GM18867 (cell line): ENCODE results near the gene SPINK9.

ENCODE experiments used
- ATAC-seq: cut with Tn5 transposase; IDR thresholded peaks from one replicate; pipeline ENCODE4 v1.9.1; 2021; ENCODE audit warnings: mild to moderate bottlenecking, moderate library complexity; ENCODE audit not compliant: unreplicated experiment

SPINK9 gene

DNA sequence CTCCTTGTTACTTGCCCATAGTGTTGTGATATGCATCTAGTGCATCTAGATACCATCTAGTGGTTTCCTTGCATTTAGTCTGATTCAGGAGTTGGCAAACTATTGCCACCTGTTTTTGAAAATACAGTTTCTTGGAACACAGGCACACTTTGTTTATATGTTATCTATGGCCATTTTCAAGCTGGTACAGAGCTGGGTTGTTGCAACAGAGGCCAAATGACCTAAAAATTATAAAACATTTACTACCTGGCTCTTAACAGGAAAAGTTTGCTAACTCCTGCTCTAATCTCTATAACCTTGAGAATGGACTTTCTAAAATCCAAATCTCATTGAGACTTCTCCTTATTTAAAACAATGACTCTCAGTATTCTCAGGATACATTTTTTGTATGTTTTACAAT lies 29.0 kb downstream of the SPINK9 start:
- ATAC-seq: no peak

DNA sequence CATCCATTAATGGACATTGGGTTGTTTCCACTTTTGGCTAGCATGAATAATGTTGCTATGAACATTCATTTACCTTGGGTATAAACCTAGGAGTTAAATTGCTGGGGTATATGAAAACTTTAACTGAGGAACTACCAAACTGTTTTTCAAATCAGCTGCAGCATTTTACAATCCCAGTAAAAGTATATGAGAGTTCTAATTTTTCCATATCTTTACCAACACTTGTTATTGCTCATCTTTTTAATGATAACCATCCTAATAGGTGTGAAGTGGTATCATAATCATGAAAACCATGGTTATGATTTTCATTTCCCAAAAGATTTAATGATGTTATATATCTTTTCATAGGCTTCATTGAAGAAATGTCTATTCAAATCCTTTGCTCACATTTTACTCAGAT lies 32.9 kb downstream of the SPINK9 start:
- no peak for ATAC-seq

DNA sequence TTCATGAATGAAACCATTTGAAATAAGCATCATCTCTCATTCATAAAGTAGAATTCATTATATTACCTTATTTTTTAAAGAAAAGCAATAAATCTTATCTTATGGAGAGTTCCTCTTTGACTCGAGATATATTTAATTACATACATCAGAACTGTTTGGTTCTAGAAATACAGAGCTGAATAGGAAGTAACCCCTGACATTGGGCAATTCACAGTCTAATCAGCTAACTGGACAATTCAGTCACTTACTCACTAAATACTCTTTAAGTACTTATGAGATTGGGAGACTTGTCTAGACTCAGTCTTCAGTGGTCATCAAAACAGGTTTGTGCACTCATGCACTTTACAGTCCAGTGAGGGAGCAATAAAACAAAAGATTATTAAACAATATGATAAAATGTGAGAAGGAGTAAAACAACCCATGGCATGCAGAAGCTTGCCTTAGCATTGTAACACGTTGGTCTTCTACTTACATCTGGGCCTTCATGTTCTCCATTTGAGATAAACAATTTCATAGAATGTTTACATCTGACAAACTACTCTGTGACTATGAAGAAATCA lies 36.9 kb downstream of the SPINK9 start:
- ATAC-seq: no peak

DNA sequence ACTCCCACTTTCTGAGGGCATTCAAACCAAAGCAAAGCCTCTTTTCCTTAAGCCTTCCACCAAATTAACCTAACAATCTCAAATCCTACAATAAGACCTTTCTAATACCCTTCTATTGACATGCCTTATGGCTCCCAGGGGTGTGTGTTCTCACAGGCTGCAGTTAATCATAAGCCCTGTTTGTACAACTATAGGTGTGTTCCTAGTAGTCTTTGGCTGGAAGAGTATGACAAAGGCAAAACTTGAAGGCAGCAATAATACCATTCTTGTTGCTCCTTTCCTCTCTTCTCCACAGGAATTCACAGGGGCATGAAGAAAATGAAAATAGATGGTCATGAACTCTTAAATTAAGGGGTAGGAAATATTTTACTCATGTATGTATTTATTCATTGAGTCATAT lies 37.5 kb downstream of the SPINK9 start:
- no peak for ATAC-seq

DNA sequence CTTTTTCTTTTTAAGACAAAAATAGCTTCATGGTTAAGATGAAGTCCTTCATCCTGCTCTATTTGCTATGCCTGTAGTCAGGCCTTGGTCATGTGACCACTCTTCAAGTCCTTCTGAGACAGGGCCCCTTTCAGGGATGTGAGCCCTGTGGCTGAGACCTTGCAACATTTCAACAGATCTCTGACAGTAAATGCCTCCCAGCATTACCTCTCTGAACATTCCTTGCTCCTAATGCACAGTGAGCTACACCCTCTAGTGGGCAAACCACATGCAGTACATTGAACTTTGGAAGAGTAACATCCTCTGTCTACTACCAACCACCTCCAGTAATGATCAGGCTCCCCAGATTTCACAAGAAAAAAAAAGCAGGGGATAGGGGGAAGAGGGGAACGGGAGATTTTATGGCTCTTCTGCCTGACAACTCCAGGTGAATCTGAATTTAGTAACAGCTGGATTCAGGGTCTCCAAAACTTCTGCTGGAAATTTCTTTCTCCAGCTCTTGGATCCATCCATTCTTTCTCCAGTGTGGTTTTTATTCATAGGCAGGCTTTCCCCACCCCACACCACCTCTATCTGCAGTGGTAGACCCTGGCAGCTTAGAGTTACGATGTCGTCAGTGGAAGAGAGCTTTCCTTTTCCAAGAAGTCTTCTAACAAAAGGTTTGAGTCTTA lies 39.5 kb downstream of the SPINK9 start:
- peak; percentile 92 for ATAC-seq

DNA sequence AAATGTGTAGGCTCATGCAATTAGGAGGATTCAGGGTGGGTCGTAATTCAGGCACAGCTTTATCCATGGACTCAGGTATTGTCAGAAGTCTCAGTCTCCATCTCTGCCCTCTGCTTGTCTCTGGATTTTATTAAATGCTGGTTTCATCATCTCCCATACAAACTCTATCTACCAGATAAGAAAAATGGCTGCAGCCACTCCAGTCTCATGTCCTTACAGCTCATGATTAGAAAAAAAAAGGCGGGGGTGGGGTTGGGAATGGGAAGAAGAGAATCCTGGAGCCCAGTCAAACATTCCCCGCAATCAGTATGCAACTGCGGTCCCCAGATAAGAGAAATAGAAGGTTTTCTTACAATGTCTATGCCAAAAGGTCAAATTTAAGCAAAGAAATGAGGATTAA lies 40.8 kb downstream of the SPINK9 start:
- ATAC-seq: no peak

DNA sequence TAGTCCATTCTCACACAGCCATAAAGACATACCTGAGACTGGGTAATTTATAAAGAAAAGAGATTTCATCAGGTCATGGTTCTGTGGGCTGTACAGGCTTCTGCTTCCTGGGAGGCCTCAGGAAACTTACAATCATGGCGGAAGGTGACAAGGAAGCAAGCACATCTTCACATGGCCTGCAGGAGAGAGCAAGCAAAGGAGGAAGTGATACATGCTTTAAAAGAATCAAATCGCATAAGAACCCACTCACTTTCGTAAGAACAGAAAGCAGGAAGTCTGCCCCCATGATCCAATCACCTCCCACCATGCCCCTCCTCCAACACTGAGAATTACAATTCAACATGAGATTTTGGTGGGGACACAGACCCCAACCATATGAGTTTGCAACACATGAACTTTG lies 43.3 kb downstream of the SPINK9 start:
- ATAC-seq: no peak

DNA sequence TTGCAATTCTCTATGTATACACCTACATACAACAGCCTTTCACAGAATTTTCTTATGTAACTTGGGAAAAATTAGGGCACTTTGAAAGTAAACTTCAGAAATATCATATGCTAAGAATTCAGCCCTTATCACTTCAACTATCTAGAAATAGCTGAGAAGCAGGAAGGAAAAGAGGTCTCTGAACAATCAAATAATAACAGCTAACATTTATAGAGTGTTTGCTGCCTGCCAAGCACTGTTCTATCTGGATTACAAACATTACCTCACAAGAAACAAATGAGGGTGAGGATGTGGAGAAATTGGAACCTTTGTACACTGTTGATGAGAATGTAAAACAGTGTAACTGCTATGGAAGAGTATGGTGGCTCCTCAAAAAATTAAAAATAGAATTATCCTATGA lies 44.0 kb downstream of the SPINK9 start:
- ATAC-seq: no peak

DNA sequence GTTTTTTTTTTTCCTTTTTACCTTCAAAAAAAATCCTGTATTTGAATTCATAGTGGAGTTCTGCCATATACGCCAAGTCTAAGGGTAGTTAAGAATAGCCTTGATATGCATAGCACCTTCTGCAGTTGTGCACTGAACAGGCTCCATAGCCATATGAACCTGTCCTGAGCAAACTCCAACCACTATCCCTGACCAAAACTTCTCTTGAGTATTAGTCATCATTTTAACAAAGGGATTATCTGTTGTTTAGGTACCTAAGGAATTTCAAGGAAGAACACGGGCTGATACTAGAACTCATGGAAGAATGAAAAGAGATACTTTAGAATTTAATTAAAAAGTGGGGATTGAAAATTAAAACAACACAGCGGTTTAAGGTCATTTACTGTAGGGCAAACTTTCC lies 46.5 kb downstream of the SPINK9 start:
- no peak for ATAC-seq

DNA sequence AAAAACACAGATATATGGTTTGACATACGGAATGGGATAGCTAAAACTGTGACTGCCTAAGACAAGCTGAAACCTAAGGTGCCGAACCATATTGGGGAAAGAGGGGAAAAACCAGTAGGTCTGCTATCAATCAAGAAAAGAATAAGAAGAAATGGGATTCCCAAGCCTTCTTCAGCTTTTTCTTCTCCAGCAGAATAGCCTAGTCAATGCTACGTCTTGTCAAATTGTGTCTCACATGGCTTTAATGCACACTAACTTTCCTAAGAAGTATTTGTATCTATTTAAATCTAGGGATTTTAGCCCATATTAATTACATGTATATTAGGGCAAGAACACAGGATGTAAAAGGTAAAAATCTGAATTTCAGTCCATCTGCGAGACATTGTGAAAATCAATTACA lies 47.6 kb downstream of the SPINK9 start:
- no peak for ATAC-seq

DNA sequence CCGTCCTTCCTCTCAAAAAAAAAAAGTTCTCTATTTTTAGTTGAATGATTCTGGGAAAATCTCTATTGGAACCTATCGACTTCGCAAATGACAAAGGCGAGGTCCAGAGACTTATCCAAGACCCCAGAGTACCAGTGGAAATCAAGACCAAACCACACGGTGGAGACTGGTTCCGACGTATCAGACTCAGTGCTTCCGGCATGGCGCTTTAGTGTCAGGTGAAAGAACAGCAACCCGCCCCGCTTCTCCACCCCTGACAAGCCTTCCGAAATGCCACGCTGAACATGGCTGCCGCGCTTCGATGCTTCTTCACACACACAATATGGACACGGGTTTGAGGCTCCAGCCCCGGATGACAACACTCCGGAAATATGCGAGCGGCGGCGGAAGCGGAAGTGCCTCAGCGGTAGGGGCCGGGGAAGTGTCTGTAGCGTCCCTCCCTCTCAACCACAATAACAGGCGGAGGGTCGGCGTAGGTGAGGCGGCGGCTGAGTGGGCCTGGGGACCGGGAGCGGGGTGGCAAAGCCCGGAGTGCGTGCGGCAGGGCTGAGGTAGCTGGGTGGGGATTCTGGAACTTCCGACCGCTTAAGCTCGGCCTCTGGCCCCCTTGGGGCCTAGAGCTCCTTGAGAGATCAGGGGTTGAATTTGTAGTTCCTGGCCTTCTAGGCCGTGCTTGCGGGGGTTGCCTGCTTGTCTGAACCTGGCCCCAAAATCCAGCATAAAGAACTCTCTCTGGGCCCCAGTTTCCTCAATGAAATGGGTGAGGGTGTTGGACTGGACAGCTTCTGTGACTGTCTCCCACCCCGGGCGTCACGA lies 48.4 kb downstream of the SPINK9 start, which contains the start of gene FBXO38:
Gene FBXO38, plus strand, starts transcription at position 395 of the 816 bp plus-strand sequence. CDS start 10,819 bp downstream, outside the sequence.
- peak; percentile 99 for ATAC-seq

DNA sequence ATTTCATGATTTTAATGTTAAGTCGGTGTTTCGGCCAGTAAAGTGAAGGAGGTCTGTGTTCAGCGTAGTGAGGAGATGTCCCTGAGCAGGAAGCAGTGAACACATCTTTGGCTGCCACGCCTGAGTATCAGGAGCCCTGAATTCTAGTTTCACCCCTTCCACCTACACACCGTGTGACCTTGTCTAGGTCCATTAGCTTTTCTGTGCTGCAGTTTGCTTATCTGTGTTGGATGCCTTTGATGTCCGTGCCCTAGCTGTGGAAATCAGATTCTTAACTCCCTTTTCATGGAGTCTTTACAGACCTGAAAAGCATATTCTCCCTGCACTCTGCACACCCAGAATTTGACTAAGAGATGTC lies 49.0 kb downstream of the SPINK9 start:
- peak; percentile 19 for ATAC-seq

DNA sequence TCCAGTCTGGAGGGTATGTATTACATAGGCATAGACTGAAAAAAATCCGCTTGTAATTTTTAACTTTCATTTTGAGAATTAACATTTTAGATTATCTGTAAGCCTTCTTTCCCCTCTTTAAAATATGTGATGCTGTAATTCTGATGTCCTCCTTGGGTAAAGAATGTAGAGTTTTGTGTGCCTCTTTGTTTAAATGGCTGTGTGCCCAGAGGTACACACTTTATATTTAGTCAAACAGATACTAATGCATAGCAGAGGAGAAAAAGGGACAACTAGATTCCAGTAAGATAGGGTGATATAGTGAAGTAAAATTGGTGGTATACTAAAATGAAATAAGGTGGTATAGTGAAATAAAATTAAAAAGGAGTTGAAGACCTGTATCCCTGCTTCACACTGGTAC lies 49.7 kb downstream of the SPINK9 start:
- no peak for ATAC-seq

DNA sequence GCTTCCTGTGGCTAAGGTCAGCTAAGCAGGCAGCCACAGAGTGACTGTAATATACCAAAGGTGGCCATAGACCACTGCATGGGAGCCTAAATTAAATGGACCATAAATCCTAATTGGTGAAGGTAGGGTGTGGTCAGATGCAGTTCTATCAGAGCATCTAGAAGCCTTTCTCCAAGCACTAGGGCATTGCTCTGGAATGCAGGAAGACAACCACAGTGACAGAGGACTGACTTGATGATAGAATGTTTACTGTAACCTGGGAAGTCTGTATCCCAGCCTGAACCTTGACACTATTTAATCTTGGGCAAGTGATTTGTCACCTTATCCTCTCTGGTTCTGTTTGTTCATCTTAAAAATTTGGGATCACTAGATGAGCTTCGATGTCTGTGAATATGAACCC lies 50.7 kb downstream of the SPINK9 start:
- ATAC-seq: no peak

DNA sequence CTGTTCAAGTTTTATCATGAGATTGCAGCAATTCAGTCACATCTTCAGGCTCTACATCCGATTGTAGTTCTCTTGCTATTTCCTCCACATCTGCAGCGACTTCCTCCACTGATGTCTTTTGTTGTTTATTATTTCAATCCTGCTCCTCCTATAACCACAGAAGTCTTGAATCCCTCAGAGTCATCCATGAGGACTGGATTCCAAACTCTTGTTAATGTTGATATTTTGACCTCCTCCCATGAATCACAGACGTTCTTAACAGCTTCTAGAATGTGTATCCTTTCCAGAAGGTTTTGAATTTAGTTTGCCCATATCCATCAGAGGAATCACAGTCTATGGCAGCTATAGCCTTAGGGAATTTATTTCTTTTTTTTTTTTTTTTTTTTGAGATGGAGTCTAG lies 52.0 kb downstream of the SPINK9 start:
- ATAC-seq: no peak

DNA sequence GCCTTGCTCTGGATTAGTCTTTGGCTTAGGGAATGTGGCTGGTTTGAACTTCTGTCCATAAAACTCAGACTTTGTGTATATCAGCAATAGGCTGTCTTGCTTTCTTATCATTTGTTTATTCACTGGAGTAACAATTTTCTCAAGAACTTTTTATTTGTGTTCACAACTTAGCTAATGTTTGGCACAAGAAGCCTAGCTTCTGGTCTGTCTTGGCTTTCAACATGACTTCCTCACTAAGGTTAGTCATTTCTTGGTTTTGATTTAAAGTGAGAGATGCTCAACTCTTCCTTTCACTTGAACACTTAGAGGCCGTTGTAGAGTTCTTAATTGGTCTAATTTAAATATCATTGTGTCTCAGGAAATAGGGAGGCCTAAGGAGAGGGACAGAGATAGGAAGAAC lies 53.3 kb downstream of the SPINK9 start:
- peak; percentile 39 for ATAC-seq
